Liver (tissue), 3 donors: ENCODE results near the gene IL1A.

ENCODE experiments used
- JUND ChIP-seq, 2 donors: IDR thresholded peaks; 2 replicates each; pipeline ENCODE4 v1.6.1; 2016; ENCODE audit warnings: antibody characterized with exemption in 2 of 2
- YY1 ChIP-seq: IDR thresholded peaks from 2 replicates; pipeline ENCODE4 v1.6.1; 2016; ENCODE audit warnings: antibody characterized with exemption, mild to moderate bottlenecking
- TF ChIP-seq, protein P1 (sequence below): fragments of 150-350 bp; IDR thresholded peaks from 2 replicates; pipeline ENCODE4 v1.5.1; 2017; ENCODE audit warnings: improper control_type of control experiment, low read depth, low read length; ENCODE audit not compliant: missing input control
- donor health status: healthy.
- donor health status: healthy.

DNA sequence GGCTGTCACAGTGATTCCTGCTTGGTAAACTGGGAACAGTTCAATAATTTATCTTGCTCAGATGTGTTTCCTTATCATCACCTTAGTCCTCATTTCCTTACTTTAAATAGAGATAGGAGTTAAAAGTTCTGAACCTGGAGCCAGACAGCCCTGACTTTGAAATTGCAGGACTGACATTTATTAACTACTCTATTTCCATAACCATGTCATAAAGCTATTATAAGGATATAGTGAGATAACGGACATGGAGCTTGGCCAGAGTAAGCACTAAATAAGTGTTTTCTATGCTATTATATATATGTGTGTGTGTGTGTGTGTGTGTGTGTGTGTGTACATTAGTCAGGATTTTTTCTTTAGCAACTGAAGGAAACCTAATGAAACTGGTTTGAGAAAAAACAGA lies 50.4 kb downstream of the IL1A start:
- TF ChIP-seq YY1 (no peak), JUND (IDR thresholded peaks at IDR 0.05) (no peak)
- TF ChIP-seq, protein P1, sequence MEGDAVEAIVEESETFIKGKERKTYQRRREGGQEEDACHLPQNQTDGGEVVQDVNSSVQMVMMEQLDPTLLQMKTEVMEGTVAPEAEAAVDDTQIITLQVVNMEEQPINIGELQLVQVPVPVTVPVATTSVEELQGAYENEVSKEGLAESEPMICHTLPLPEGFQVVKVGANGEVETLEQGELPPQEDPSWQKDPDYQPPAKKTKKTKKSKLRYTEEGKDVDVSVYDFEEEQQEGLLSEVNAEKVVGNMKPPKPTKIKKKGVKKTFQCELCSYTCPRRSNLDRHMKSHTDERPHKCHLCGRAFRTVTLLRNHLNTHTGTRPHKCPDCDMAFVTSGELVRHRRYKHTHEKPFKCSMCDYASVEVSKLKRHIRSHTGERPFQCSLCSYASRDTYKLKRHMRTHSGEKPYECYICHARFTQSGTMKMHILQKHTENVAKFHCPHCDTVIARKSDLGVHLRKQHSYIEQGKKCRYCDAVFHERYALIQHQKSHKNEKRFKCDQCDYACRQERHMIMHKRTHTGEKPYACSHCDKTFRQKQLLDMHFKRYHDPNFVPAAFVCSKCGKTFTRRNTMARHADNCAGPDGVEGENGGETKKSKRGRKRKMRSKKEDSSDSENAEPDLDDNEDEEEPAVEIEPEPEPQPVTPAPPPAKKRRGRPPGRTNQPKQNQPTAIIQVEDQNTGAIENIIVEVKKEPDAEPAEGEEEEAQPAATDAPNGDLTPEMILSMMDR = no peak
